CD4-positive, alpha-beta memory T cell (primary cell): Measurements from ENCODE around the gene CCDC63. TPM values are rescaled to one million over a fixed set of nuclear protein-coding genes. Genes with fewer than 3 reads are reported as not detected.
"Not testable (repeated sequence)": the region's sequence is repeated elsewhere in the genome, so short reads cannot be mapped to it uniquely, and the experiment has no call there.

Experiments
- CTCF ChIA-PET: fragments of 350-600 bp; sonication (Branson Sonifier 250); formaldehyde crosslinking; loops from one replicate; lab custom pipeline; 2021; ENCODE audit warnings: inconsistent platforms; ENCODE audit not compliant: partially characterized antibody; lab: Charles Lee
- POLR2A ChIA-PET: fragments of 350-600 bp; sonication (Branson Sonifier 250); formaldehyde crosslinking; loops from one replicate; lab custom pipeline; 2021; ENCODE audit not compliant: partially characterized antibody; lab: Charles Lee
- DNase-seq, 5 donors: peaks; one replicate each; pipeline versions ENCODE4 v3.0.0 to v3.0.0-alpha.2; 2020 to 2022; ENCODE audit warnings: mixed read lengths in 1 of 5
- H3K27ac ChIP-seq: one replicate; pipeline ENCODE4 v1.7.0; 2013; ENCODE audit warnings: low read depth, low read length
- H3K27me3 ChIP-seq: 2 replicates; pipeline ENCODE4 v1.7.0; 2013; ENCODE audit warnings: mild to moderate bottlenecking, low read length, moderate library complexity; ENCODE audit not compliant: insufficient read depth
- H3K36me3 ChIP-seq: 2 replicates; pipeline ENCODE4 v1.7.0; 2013; ENCODE audit warnings: mild to moderate bottlenecking, low read length, moderate library complexity; ENCODE audit not compliant: insufficient read depth
- H3K4me1 ChIP-seq: 2 replicates; pipeline ENCODE4 v1.7.0; 2013; ENCODE audit warnings: mild to moderate bottlenecking, low read length, moderate library complexity; ENCODE audit not compliant: insufficient read depth
- H3K4me3 ChIP-seq, 2 donors: one replicate each; pipeline ENCODE4 v1.7.0; 2013; ENCODE audit warnings: low read length in 2 of 2, mild to moderate bottlenecking in 1 of 2
- H3K9me3 ChIP-seq, 2 donors: one replicate each; pipeline ENCODE4 v1.7.0; 2013; ENCODE audit warnings: low read length in 2 of 2, control low read depth in 1 of 2; ENCODE audit not compliant: control insufficient read depth in 1 of 2
- H3K27ac Mint-ChIP-seq, 7 donors: one replicate each; pipeline ENCODE4 v1.8.0; 2020 to 2021; ENCODE audit warnings: mixed read lengths in 7 of 7, mild to moderate bottlenecking in 6 of 7, inconsistent platforms in 3 of 7, moderate library complexity in 3 of 7
- H3K27me3 Mint-ChIP-seq, 2 donors: one replicate each; pipeline ENCODE4 v1.8.0; 2020 to 2021; ENCODE audit warnings: mixed read lengths in 2 of 2
- H3K36me3 Mint-ChIP-seq, 2 donors: one replicate each; pipeline ENCODE4 v1.8.0; 2020 to 2021; ENCODE audit warnings: mixed read lengths in 2 of 2, inconsistent platforms in 1 of 2, mild to moderate bottlenecking in 1 of 2
- H3K4me1 Mint-ChIP-seq, 4 donors: one replicate each; pipeline ENCODE4 v1.8.0; 2020 to 2021; ENCODE audit warnings: mixed read lengths in 4 of 4, mild to moderate bottlenecking in 1 of 4
- H3K4me3 Mint-ChIP-seq, 8 donors: one replicate each; pipeline ENCODE4 v1.8.0; 2020 to 2021; ENCODE audit warnings: mixed read lengths in 8 of 8, mild to moderate bottlenecking in 7 of 8, moderate library complexity in 6 of 8, inconsistent platforms in 3 of 8
- H3K9me3 Mint-ChIP-seq, 8 donors: one replicate each; pipeline ENCODE4 v1.8.0; 2020 to 2021; ENCODE audit warnings: mixed read lengths in 8 of 8, mild to moderate bottlenecking in 5 of 8, inconsistent platforms in 3 of 8, moderate library complexity in 1 of 8
- intact Hi-C: fragments of 100-400 bp; cut with micrococcal nuclease; formaldehyde crosslinking; loops from one replicate; pipeline ENCODE4 v1.15.1; 2023
- polyA plus RNA-seq, 2 donors: library from polyadenylated mRNA; unstranded; fragments of 300-500 nt; fragmentation: Illumina TruSeq; gene quantifications; one replicate each; pipeline ENCODE4 v1.2.3, GENCODE V29; 2021
- total RNA-seq, 2 experiments: library from RNA; stranded (reverse); gene quantifications; one replicate each; pipeline ENCODE4 v1.2.3, GENCODE V29; 2021

CCDC63 gene
- total and polyA plus RNA-seq, 4 experiments from 2014 or later, result not detected

DNA sequence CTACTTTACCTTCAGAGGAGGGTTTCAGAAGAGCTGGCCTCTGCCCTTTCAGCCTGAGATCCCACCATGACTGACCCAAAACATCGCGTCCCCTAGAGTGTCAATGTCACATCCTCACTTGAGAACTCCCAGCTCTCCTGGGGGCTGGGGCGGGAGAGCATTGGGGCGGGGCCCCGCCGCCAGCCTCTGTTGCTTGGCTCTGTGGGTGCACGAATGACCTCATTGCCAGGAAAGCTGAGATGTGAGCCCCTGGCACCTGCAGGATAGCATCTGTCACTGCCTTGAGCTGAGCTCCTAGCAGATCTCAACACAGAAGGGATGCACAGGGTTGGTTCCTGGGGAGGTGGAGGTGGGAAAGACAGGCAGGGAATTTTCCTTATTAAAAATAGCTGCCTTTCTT, 94.1 kb downstream of the CCDC63 start:
- H3K36me3 Mint-ChIP-seq, result no peaks in the 10 kb centered on the region
- Histone ChIP-seq H3K4me1 (peaks cover 7% of the 10 kb centered on the region), H3K27me3 (peaks cover 3% of the 10 kb centered on the region), H3K9me3 (no peaks in the 10 kb centered on the region), H3K27ac (no peak overlapping the region), H3K4me3 (no peak overlapping the region), H3K36me3 (no peaks in the 10 kb centered on the region)
- intact Hi-C loops, result no loop called here
- ChIA-PET POLR2A (no interaction called here), CTCF (interaction anchor here (0.9 to 1.2 kb wide), 4 partner anchors 28 to 373 kb away, joined by 3 read pairs; no protein-coding TSS in a partner anchor)
- H3K27me3 Mint-ChIP-seq, result peaks cover 11 to 18% of the 10 kb centered on the region in 2 donors
- H3K27ac Mint-ChIP-seq, result no peak overlapping the region
- no peak for DNase-seq
- H3K4me1 Mint-ChIP-seq, result peaks cover 0 to 7% (median 3%) of the 10 kb centered on the region in 4 donors
- H3K4me3 Mint-ChIP-seq, result no peak overlapping the region
- peaks cover 0 to 13% (median 5%) of the 10 kb centered on the region in 8 donors for H3K9me3 Mint-ChIP-seq

DNA sequence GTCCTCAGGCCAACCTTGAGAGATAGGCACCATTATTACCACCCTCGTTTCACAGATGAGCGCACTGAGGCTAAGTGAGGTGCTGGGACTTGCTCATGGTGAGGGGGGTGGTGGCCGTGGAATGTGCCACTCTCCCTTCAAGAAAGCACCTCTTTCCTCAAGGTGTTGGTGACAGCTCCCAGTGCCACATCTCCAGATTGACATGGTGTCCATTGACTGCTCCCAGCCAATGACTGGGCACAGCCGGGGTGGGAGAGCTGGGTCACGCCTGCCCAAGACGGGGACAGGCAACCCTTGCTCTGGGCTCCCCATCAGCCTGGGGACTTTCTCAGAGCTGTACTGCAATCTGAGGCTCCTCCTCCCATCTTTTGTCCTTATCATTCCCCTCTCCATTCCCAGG, 94.6 kb downstream of the CCDC63 start:
- Histone ChIP-seq H3K27me3 (peaks cover 3% of the 10 kb centered on the region), H3K4me3 (no peak overlapping the region), H3K4me1 (peaks cover 7% of the 10 kb centered on the region), H3K27ac (no peak overlapping the region), H3K36me3 (no peaks in the 10 kb centered on the region), H3K9me3 (no peaks in the 10 kb centered on the region)
- no peak overlapping the region for H3K27ac Mint-ChIP-seq
- peaks cover 11 to 18% of the 10 kb centered on the region in 2 donors for H3K27me3 Mint-ChIP-seq
- intact Hi-C loops, result no loop called here
- H3K9me3 Mint-ChIP-seq, result peaks cover 0 to 18% (median 9%) of the 10 kb centered on the region in 8 donors
- H3K36me3 Mint-ChIP-seq, result no peaks in the 10 kb centered on the region
- POLR2A ChIA-PET, result no interaction called here
- H3K4me3 Mint-ChIP-seq, result no peak overlapping the region
- CTCF ChIA-PET, result interaction anchor here (0.9 to 1.2 kb wide), 5 partner anchors 28 to 373 kb away, joined by 3 read pairs; no protein-coding TSS in a partner anchor
- no peak for DNase-seq
- peaks cover 0 to 7% (median 3%) of the 10 kb centered on the region in 4 donors for H3K4me1 Mint-ChIP-seq

DNA sequence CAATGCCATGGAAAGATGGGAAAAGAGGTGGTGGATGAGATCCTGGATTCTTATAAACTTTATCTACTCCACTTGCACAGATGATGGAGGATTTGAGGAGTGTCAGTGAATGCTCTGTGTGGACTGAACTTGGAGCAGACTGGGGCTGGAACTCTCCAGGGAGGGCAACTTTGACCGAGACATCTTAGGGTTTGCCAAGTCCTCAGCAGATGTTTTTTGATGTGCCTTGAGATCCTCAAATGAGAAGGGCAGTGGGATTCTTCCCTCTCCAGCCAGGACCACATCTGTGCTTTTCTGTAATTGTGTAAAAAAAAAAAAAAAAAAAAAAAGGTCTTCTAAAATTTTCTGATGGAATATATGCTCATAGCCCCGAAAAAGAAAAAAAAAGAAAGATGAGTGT, 96.6 kb downstream of the CCDC63 start:
- no peaks in the 10 kb centered on the region for H3K36me3 ChIP-seq
- H3K4me1 ChIP-seq, result no peaks in the 10 kb centered on the region
- H3K4me3 Mint-ChIP-seq, result no peak overlapping the region
- H3K27ac Mint-ChIP-seq, result no peak overlapping the region
- DNase-seq, result no peak
- H3K9me3 Mint-ChIP-seq, result peaks cover 0 to 29% (median 20%) of the 10 kb centered on the region in 8 donors
- H3K27ac ChIP-seq, result no peak overlapping the region
- ChIA-PET POLR2A (no interaction called here), CTCF (no interaction called here)
- no peaks in the 10 kb centered on the region for H3K27me3 ChIP-seq
- intact Hi-C loops, result no loop called here
- no peaks in the 10 kb centered on the region for H3K9me3 ChIP-seq
- no peaks in the 10 kb centered on the region for H3K4me1 Mint-ChIP-seq
- peaks cover 9 to 12% of the 10 kb centered on the region in 2 donors for H3K27me3 Mint-ChIP-seq
- H3K36me3 Mint-ChIP-seq, result no peaks in the 10 kb centered on the region
- H3K4me3 ChIP-seq, result no peak overlapping the region

DNA sequence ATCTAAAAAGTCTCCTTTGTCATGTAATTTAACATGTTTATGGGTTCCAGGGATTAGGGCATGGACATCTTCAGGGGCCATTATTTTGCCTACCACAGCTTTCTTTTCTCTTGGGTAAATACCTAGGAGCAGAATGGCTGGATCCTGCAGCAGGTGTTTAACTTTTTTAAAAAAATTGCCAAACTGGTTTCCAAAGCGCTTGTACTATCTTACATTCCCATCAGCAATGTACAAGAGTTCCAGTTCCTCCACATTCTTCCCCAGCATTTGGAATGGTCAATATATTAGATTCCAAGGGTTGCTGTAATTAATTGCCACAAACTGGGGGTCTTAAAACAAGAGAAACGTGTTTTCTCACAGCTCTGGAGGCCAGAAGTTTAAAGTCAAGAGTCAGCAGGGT, 101.3 kb downstream of the CCDC63 start:
- Histone ChIP-seq H3K9me3 (no peaks in the 10 kb centered on the region), H3K4me1 (no peaks in the 10 kb centered on the region), H3K36me3 (no peaks in the 10 kb centered on the region), H3K4me3 (no peak overlapping the region), H3K27ac (no peak overlapping the region), H3K27me3 (no peaks in the 10 kb centered on the region)
- intact Hi-C loops, result no loop called here
- ChIA-PET CTCF (no interaction called here), POLR2A (no interaction called here)
- Mint-ChIP-seq H3K27me3 (peaks cover 8 to 9% of the 10 kb centered on the region in 2 donors), H3K9me3 (peaks cover 0 to 29% (median 20%) of the 10 kb centered on the region in 8 donors), H3K4me1 (no peaks in the 10 kb centered on the region), H3K27ac (no peak overlapping the region), H3K4me3 (no peak overlapping the region), H3K36me3 (no peaks in the 10 kb centered on the region)
- DNase-seq, result no peak

DNA sequence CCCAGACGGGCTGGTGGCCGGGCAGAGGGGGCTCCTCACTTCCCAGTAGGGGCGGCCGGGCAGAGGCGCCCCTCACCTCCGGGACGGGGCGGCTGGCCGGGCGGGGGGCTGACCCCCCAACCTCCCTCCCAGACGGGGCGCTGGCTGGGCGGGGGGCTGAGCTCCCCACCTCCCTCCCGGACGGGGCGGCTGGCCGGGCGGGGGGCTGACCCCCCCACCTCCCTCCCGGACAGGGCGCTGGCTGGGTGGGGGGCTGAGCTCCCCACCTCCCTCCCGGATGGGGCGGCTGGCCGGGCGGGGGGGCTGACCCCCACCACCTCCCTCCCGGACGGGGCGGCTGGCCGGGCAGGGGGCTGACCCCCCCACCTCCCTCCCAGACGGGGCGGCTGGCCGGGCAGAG, 103.7 kb downstream of the CCDC63 start:
- intact Hi-C loops, POLR2A ChIA-PET, H3K4me3 Mint-ChIP-seq: not testable (repeated sequence)

DNA sequence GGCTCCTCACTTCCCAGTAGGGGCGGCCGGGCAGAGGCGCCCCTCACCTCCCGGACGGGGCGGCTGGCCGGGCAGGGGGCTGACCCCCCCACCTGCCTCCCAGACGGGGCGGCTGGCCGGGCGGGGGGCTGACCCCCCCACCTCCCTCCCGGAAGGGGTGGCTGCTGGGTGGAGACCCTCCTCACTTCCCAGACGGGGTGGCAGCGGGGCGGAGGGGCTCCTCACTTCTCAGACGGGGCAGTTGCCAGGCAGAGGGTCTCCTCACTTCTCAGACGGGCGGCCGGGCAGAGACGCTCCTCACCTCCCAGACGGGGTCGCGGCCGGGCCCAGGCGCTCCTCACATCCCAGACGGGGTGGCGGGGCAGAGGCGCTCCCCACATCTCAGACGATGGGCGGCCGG, 104.1 kb downstream of the CCDC63 start:
- peaks cover 0 to 20% (median 14%) of the 10 kb centered on the region in 8 donors for H3K9me3 Mint-ChIP-seq
- H3K4me3 ChIP-seq, CTCF ChIA-PET, H3K27ac ChIP-seq, H3K36me3 Mint-ChIP-seq, H3K27me3 ChIP-seq, POLR2A ChIA-PET, H3K36me3 ChIP-seq, H3K4me3 Mint-ChIP-seq, intact Hi-C loops, H3K27ac Mint-ChIP-seq, H3K4me1 Mint-ChIP-seq, H3K4me1 ChIP-seq, H3K9me3 ChIP-seq, DNase-seq, H3K27me3 Mint-ChIP-seq: not testable (repeated sequence)

More for the DNA sequence above, 103.7 kb downstream of the CCDC63 start:
- CTCF ChIA-PET, H3K27me3 ChIP-seq, H3K27ac ChIP-seq, H3K27ac Mint-ChIP-seq, H3K4me1 ChIP-seq, H3K9me3 ChIP-seq, H3K36me3 ChIP-seq, H3K36me3 Mint-ChIP-seq, H3K4me3 ChIP-seq, H3K27me3 Mint-ChIP-seq, H3K4me1 Mint-ChIP-seq, DNase-seq: not testable (repeated sequence)
- peaks cover 0 to 24% (median 18%) of the 10 kb centered on the region in 8 donors for H3K9me3 Mint-ChIP-seq
